ENCODE results near the gene ATAD3B. TPM values are rescaled to one million over a fixed set of nuclear protein-coding genes. Genes with fewer than 3 reads are reported as not detected.

The ATAD3B gene, protein sequence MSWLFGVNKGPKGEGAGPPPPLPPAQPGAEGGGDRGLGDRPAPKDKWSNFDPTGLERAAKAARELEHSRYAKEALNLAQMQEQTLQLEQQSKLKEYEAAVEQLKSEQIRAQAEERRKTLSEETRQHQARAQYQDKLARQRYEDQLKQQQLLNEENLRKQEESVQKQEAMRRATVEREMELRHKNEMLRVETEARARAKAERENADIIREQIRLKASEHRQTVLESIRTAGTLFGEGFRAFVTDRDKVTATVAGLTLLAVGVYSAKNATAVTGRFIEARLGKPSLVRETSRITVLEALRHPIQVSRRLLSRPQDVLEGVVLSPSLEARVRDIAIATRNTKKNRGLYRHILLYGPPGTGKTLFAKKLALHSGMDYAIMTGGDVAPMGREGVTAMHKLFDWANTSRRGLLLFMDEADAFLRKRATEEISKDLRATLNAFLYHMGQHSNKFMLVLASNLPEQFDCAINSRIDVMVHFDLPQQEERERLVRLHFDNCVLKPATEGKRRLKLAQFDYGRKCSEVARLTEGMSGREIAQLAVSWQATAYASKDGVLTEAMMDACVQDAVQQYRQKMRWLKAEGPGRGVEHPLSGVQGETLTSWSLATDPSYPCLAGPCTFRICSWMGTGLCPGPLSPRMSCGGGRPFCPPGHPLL
- 14.5 and 64.5 TPM in 2 replicates for total RNA-seq

GRCh38 chr1:1471389-1472052, at the start of gene ATAD3B:
Gene ATAD3B (plus strand): TSS chr1:1471765. CDS start chr1:1471885, 120 bp downstream.

DNA sequence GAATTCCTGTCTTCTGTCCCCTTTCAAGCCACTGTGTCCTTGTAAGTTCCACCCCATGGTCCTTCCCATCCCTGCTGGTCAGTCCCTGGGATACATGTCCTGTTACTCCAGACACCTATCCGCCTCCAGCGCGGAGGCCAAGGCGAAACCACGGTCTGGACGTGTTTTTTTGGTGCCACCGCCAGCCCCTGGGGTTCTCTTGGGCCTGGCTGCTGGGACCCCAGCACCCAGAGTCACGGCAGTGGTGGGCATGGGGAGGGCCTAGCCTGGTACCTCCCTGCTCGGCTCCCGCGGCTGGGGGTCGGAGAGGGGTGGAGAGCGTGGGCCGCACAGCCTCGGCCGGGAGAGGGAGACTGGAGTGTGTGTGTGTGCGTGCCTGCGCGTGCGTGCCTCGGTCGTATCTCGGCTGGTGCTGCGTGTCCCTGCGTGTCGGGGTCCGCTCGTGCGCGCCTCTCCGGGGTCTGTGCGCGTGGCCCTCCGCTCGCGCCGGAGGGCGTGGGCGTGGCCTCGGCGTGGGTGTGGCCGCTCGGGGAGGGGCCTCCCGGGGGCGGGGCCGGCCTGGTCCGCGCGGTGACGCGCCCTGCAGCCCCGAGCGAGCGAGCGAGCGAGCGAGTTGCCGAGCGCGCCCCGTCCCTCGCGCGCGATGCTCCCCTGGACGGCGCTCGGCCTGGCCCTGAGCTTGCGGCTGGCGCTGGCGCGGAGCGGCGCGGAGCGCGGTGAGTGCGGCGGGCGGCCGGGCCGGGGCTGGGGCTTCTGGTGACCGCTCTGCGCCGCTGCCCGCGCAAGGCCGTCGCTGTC, 36.3 kb upstream of the ATAD3B start, which contains the start of gene VWA1:
Gene VWA1 (plus strand): TSS at position 585 of the 798 bp plus-strand sequence. CDS start 59 bp downstream, at position 644.

DNA sequence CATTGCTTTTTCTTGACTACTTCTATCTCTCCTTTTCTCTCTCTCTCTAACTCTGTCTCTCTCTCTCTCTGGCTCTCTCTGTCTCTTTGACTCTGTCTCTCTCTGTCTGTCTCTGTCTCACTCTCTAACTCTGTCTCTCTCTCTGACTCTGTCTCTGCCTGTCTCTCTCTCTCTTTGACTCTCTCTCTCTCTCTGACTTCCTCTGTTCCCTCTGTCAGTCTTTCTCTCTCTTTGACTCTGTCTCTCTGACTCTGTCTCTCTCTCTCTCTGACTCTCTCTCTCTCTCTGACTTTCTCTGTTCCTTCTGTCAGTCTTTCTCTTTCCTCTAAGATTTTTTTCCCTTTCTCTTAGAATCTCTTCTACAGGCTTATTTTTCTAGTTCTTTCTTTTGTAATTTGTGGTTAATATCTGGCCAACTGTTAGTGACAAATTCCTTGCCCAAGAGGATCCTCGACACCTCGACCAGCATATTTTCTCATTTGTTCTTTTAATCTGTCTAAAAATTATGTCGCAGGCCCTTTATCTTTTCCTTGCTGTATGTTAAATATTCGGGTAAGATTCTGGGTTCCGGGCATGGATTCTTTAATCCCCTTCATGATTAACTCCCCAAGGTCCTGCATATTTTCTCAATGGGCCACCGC, 22.3 kb upstream of the ATAD3B start, which contains the start of gene ATAD3C:
Gene ATAD3C (plus strand): TSS at position 591 of the 641 bp plus-strand sequence. CDS start 995 bp downstream, outside the sequence.

DNA sequence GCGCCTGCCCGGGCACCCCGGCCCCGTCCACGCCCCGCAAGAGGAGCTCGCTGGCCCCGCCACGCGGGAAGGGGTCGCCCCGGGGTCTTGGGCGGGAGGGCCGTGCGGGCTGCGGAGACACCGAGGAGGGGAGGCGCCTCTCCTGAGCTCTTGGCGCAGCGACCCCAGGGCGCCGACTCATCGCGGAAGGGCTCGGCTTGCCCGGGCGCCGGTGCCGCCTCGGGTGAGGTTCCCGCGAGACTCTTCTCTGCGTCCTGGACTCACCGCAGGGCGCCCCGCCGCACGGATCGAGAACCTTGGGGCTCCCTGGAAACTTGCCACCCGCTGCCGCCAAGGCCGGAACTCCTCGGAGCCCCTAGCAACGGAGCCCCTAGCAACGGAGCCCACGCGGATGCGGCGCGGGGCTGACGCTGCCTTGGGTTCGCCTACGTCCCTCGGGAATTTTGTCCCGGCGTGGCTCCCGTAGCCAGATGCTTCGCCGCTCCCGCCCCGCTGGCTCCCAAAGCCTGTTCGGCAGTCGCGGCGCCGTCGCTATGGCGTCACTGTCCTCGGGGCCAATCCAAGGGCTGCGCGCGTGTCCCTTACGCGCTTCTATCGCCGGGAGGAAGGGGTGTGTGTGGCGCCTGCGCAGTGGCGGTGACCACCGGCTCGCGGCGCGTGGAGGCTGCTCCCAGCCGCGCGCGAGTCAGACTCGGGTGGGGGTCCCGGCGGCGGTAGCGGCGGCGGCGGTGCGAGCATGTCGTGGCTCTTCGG, 40.1 kb downstream of the ATAD3B start, which contains the start of gene ATAD3A:
Gene ATAD3A (plus strand): TSS at position 630 of the 753 bp plus-strand sequence. CDS start 107 bp downstream, at position 737.

GRCh38 chr1:1540090-1540817, 68.7 kb downstream of the ATAD3B start, which contains the start of gene TMEM240:
Gene TMEM240 (minus strand): TSS chr1:1540624. CDS start chr1:1540346, 278 bp downstream.

Other genes with a start within 250 kb of the ATAD3B start
- gene SDF4, start 239.8 kb upstream of the ATAD3B start, total RNA-seq, result 154 and 222 TPM in 2 replicates
- gene B3GALT6, start 239.5 kb upstream of the ATAD3B start, total RNA-seq, result 32.6 and 41.5 TPM in 2 replicates
- 1.3 and 8.0 TPM in 2 replicates for gene C1QTNF12, start 225.0 kb upstream of the ATAD3B start, total RNA-seq
- 70.2 and 91.9 TPM in 2 replicates for gene UBE2J2, start 197.9 kb upstream of the ATAD3B start, total RNA-seq
- 0.33 and 2.3 TPM in 2 replicates for gene SCNN1D, start 191.3 kb upstream of the ATAD3B start, total RNA-seq
- gene ACAP3, start 163.8 kb upstream of the ATAD3B start, total RNA-seq, result 33.6 and 49.2 TPM in 2 replicates
- gene PUSL1, start 163.2 kb upstream of the ATAD3B start, total RNA-seq, result 51.6 and 68.0 TPM in 2 replicates
- gene INTS11, start 147.1 kb upstream of the ATAD3B start, total RNA-seq, result 114 and 130 TPM in 2 replicates
- gene CPTP, start 147.0 kb upstream of the ATAD3B start, total RNA-seq, result 38.5 and 46.4 TPM in 2 replicates
- gene TAS1R3, start 140.5 kb upstream of the ATAD3B start, total RNA-seq, result not detected in 2 replicates
- 78.8 and 134 TPM in 2 replicates for gene DVL1, start 122.3 kb upstream of the ATAD3B start, total RNA-seq
- 154 and 651 TPM in 2 replicates for gene MXRA8, start 113.2 kb upstream of the ATAD3B start, total RNA-seq
- gene AURKAIP1, start 96.6 kb upstream of the ATAD3B start, total RNA-seq, result 157 and 250 TPM in 2 replicates
- 40.6 and 111 TPM in 2 replicates for gene CCNL2, start 72.4 kb upstream of the ATAD3B start, total RNA-seq
- 109 and 174 TPM in 2 replicates for gene MRPL20, start 64.5 kb upstream of the ATAD3B start, total RNA-seq
- gene ANKRD65, start 50.5 kb upstream of the ATAD3B start, total RNA-seq, result 0.76 and 1.5 TPM in 2 replicates
- gene VWA1, start 36.1 kb upstream of the ATAD3B start, total RNA-seq, result 25.4 and 90.9 TPM in 2 replicates
- 1.1 and 1.6 TPM in 2 replicates for gene ATAD3C, start 22.1 kb upstream of the ATAD3B start, total RNA-seq
- 42.3 and 107 TPM in 2 replicates for gene ATAD3A, start 40.4 kb downstream of the ATAD3B start, total RNA-seq
- gene TMEM240, start 68.9 kb downstream of the ATAD3B start, total RNA-seq, result 1.8 and 3.8 TPM in 2 replicates
- 78.1 and 105 TPM in 2 replicates for gene SSU72, start 103.1 kb downstream of the ATAD3B start, total RNA-seq
- gene FNDC10, start 128.4 kb downstream of the ATAD3B start, total RNA-seq, result 6.4 and 11.2 TPM in 2 replicates
- 14.0 and 51.1 TPM in 2 replicates for gene MIB2, start 143.7 kb downstream of the ATAD3B start, total RNA-seq
- 11.9 and 55.1 TPM in 2 replicates for gene MMP23B, start 160.4 kb downstream of the ATAD3B start, total RNA-seq
- 13.9 and 14.3 TPM in 2 replicates for gene CDK11B, start 187.2 kb downstream of the ATAD3B start, total RNA-seq
- 11.7 and 46.5 TPM in 2 replicates for gene SLC35E2B, start 221.0 kb downstream of the ATAD3B start, total RNA-seq